GM12878 (cell line): Measurements from ENCODE around the gene ASCC3. TPM values are rescaled to one million over a fixed set of nuclear protein-coding genes. Genes with fewer than 3 reads are reported as not detected.

Source experiments
- ATAC-seq: fragments of 200-7000 bp; cut with Tn5 transposase; 3 replicates; pipeline ENCODE4 v1.9.1; 2020; ENCODE audit warnings: mild to moderate bottlenecking, moderate library complexity
- BruUV-seq: library from RNA; stranded (reverse); fragments of 400-500 nt; replicated peaks from 2 replicates; lab custom pipeline; 2021; lab: Mats Ljungman, UMichigan
- CTCF ChIA-PET: fragments of 300-600 bp; sonication (Branson Sonifier 250); formaldehyde crosslinking; extraction: SDS; loops from one replicate; lab custom pipeline; 2021; ENCODE audit warnings: inconsistent platforms; lab: Yijun Ruan, JAX
- POLR2A ChIA-PET: fragments of 350-600 bp; formaldehyde crosslinking; extraction: SDS; loops from one replicate; lab custom pipeline; 2021; ENCODE audit warnings: inconsistent platforms; lab: Charles Lee
- RAD21 ChIA-PET: fragments of 300-600 bp; sonication (Branson Sonifier 250); formaldehyde crosslinking; loops from one replicate; lab custom pipeline; 2023; ENCODE audit warnings: antibody characterized with exemption; ENCODE audit not compliant: unreplicated experiment; lab: Charles Lee
- SMC1A ChIA-PET: fragments of 300-600 bp; sonication (Branson Sonifier 250); formaldehyde crosslinking; loops from one replicate; lab custom pipeline; 2023; ENCODE audit not compliant: unreplicated experiment, uncharacterized antibody; lab: Charles Lee
- DNase-seq: peaks from one replicate; pipeline ENCODE4 v3.0.0-alpha.2; 2011; ENCODE audit warnings: low read depth, low spot score
- FAIRE-seq: peaks from 3 replicates; lab custom pipeline; 2011; peaks lifted over from hg19 to GRCh38; lab: Jason Lieb, UNC
- H2AFZ ChIP-seq: 2 replicates; pipeline ENCODE4 v1.6.0; 2011; ENCODE audit warnings: low read depth, low read length, control low read depth; ENCODE audit not compliant: control insufficient read depth
- H3K27ac ChIP-seq: 2 replicates; pipeline ENCODE4 v1.5.1; 2011; ENCODE audit warnings: control low read depth; ENCODE audit not compliant: control insufficient read depth, insufficient read depth
- H3K27me3 ChIP-seq, 2 experiments: replicated peaks in 1 of 2; 2 replicates each; pipeline versions ENCODE4 v1.6.0 to v1.6.1; 2011; ENCODE audit warnings: low read length in 1 of 2; ENCODE audit not compliant: control insufficient read depth in 2 of 2, insufficient read depth in 2 of 2
- H3K36me3 ChIP-seq, 2 experiments: 2 replicates each; pipeline ENCODE4 v1.5.1; 2011; ENCODE audit warnings: low read length in 1 of 2; ENCODE audit not compliant: control insufficient read depth in 2 of 2, insufficient read depth in 2 of 2
- H3K4me1 ChIP-seq: 2 replicates; pipeline ENCODE4 v1.6.1; 2011; ENCODE audit warnings: mild to moderate bottlenecking, low read length, moderate library complexity, mixed read lengths; ENCODE audit not compliant: control insufficient read depth, insufficient read depth
- H3K4me2 ChIP-seq: 2 replicates; pipeline ENCODE4 v1.6.0; 2011; ENCODE audit warnings: control low read depth; ENCODE audit not compliant: control insufficient read depth, insufficient read depth
- H3K4me3 ChIP-seq: fragments of 200-600 bp; sonication (generic); 2 replicates; pipeline ENCODE4 v1.5.1; 2016
- H3K79me2 ChIP-seq: 2 replicates; pipeline ENCODE4 v1.6.0; 2011; ENCODE audit warnings: low read length; ENCODE audit not compliant: control insufficient read depth, insufficient read depth
- H3K9ac ChIP-seq: 2 replicates; pipeline ENCODE4 v1.8.0; 2011; ENCODE audit warnings: low read length, control low read depth, mixed read lengths; ENCODE audit not compliant: control insufficient read depth, insufficient read depth
- H3K9me3 ChIP-seq: replicated peaks from 3 replicates; pipeline ENCODE4 v1.5.1; 2011; ENCODE audit warnings: mild to moderate bottlenecking, low read length; ENCODE audit not compliant: control insufficient read depth, insufficient read depth
- H4K20me1 ChIP-seq: 2 replicates; pipeline ENCODE4 v1.6.0; 2011; ENCODE audit not compliant: control insufficient read depth, insufficient read depth
- BACH1 ChIP-seq: fragments of 450-650 bp; IDR thresholded peaks from 2 replicates; pipeline ENCODE4 v1.6.1; 2017; ENCODE audit warnings: mild to moderate bottlenecking, borderline replicate concordance
- DPF2 ChIP-seq: fragments of 450-650 bp; IDR thresholded peaks from 2 replicates; pipeline ENCODE4 v1.6.1; 2017; ENCODE audit warnings: mild to moderate bottlenecking
- HCFC1 ChIP-seq: fragments of 150-350 bp; IDR thresholded peaks from 2 replicates; pipeline ENCODE4 v1.6.1; 2014; ENCODE audit warnings: low read length
- IRF4 ChIP-seq: IDR thresholded peaks from 2 replicates; pipeline ENCODE4 v1.6.1; 2011; ENCODE audit warnings: low read depth, low read length
- MEF2A ChIP-seq: IDR thresholded peaks from 2 replicates; pipeline ENCODE4 v1.6.1; 2011; ENCODE audit warnings: low read depth, mild to moderate bottlenecking, low read length, moderate library complexity; ENCODE audit not compliant: insufficient read depth
- NRF1 ChIP-seq: conservative IDR thresholded peaks from 2 replicates; pipeline ENCODE4 v1.6.1; 2011; ENCODE audit warnings: mild to moderate bottlenecking, low read depth, low read length, improper control_type of control experiment
- POU2F2 ChIP-seq: IDR thresholded peaks from 3 replicates; pipeline ENCODE4 v1.6.1; 2011; ENCODE audit warnings: low read depth, mild to moderate bottlenecking, low read length, borderline replicate concordance
- RUNX3 ChIP-seq: IDR thresholded peaks from 2 replicates; pipeline ENCODE4 v1.6.1; 2012; ENCODE audit warnings: low read length, inconsistent platforms
- YY1 ChIP-seq: IDR thresholded peaks from 2 replicates; pipeline ENCODE4 v1.6.1; 2011; ENCODE audit warnings: low read depth, mild to moderate bottlenecking, low read length
- ZNF274 ChIP-seq: IDR thresholded peaks from one replicate; pipeline ENCODE4 v1.8.0; 2011; ENCODE audit not compliant: insufficient read length, insufficient read depth
- WGBS: methylation state at CpG from one replicate; pipeline ENCODE4 v1.1.6; 2016; ENCODE audit warnings: low lambda C conversion rate; ENCODE audit not compliant: insufficient replicate concordance, insufficient coverage; ENCODE audit errors: missing lambda C conversion rate; 5-methylcytosine and 5-hydroxymethylcytosine counted together
- in situ Hi-C: fragments of 300-500 bp; cut with MboI; formaldehyde crosslinking; loops from 9 replicates; pipeline ENCODE4 v1.14.3; 2018; ENCODE audit warnings: mixed read lengths
- intact Hi-C: fragments of 100-400 bp; cut with micrococcal nuclease; formaldehyde crosslinking; loops from one replicate; pipeline ENCODE4 v1.14.2; 2022; ENCODE audit not compliant: unreplicated experiment
- polyA plus RNA-seq, 11 experiments: library from polyadenylated mRNA; depleted of rRNA in 4 of 11; unstranded in 6 of 11; stranded (reverse) in 5 of 11; fragments of >200 nt; fragmentation: Nextera tagmentation in 4 of 11; fragmentation: Illumina TruSeq in 1 of 11; extraction: Ambion mirVana in 4 of 11; extraction: Trizol in 1 of 11; gene quantifications; 1 replicate in 1 of 11; 2 replicates in 10 of 11; pipeline versions ENCODE4 v1.2.1 to v1.2.3, GENCODE V29; 2011 to 2016; ENCODE audit warnings: inconsistent platforms in 2 of 11, missing spikeins in 2 of 11, low read depth in 1 of 11
- total RNA-seq, 4 experiments: library from RNA; depleted of rRNA in 3 of 4; stranded (reverse); fragments of >200 nt in 3 of 4; fragmentation: Illumina TruSeq in 1 of 4; extraction: Trizol in 1 of 4; gene quantifications; 2 replicates each; pipeline versions ENCODE4 v1.2.1 to v1.2.3, GENCODE V29; 2013 to 2021
- TF ChIP-seq, protein P1 (sequence below): IDR thresholded peaks from 2 replicates; pipeline ENCODE4 v1.6.1; 2012; ENCODE audit warnings: low read depth, low read length, improper control_type of control experiment
- TF ChIP-seq, protein P2 (sequence below): IDR thresholded peaks from 2 replicates; pipeline ENCODE4 v1.6.1; 2012; ENCODE audit warnings: low read depth, low read length, improper control_type of control experiment
- TF ChIP-seq, protein P3 (sequence below): fragments of 450-650 bp; formaldehyde crosslinking; IDR thresholded peaks from 2 replicates; pipeline ENCODE4 v1.4.0; 2022; ENCODE audit warnings: mild to moderate bottlenecking, moderate library complexity
- TF ChIP-seq, protein P4 (sequence below): fragments of 450-650 bp; IDR thresholded peaks from 2 replicates; pipeline ENCODE4 v1.6.1; 2017; ENCODE audit warnings: low read depth, mild to moderate bottlenecking, moderate library complexity

ASCC3 gene
- total and polyA plus RNA-seq, 10 of the 15 experiments (the other 5 are each of a cell fraction or from before 2014, with no cell fraction given): 19.9 to 76.2 (median 55.9) TPM

DNA sequence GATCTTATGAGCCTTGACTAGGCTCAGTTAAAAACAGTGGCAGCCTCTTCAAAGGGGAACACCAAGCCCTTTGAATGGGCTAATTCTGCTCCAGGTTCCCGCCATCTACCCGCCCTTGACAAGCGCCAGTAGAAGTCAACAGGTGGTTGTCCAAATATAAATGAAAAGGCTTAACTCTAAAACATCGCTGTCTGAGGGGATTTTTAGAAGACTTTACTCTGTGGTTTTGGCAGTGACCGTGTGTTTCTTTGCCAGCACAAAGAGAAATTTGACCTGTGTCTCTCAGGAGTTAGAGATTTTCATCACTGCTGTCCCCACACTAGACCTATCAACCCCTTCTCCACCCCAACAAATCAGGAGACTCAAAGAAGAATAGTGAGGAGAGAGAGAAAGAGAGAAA lies 396.7 kb downstream of the ASCC3 start:
- intact Hi-C loops: no loop called here
- 0% methylated on average over 5 of the region's 5 CpGs for WGBS
- POLR2A ChIA-PET: no interaction called here

More for the DNA sequence above, 396.7 kb downstream of the ASCC3 start:
- Histone ChIP-seq H3K4me1 (no peaks in the 10 kb centered on the region), H3K4me2 (peak overlapping the region; percentile 34), H3K9ac (no peak overlapping the region), H2AFZ (peak overlapping the region; percentile 49), H3K9me3 (no peaks in the 10 kb centered on the region), H3K36me3 (no peaks in the 10 kb centered on the region), H3K79me2 (no peaks in the 10 kb centered on the region), H3K27ac (no peak overlapping the region), H3K4me3 (no peak overlapping the region; the same call in 1 of the 2 replicates), H4K20me1 (no peaks in the 10 kb centered on the region), H3K27me3 (no peaks in the 10 kb centered on the region)
- ATAC-seq (peak; percentile 63), DNase-seq (peak; percentile 20), FAIRE-seq (no peak)
- 0 out of 2 replicates have a peak, but pooled peaks have one; percentile 25 for TF ChIP-seq MEF2A
- no peak for TF ChIP-seq IRF4
- 0 out of 2 replicates have a peak, but pooled peaks have one; percentile 37 for TF ChIP-seq DPF2
- TF ChIP-seq BACH1: no peak
- TF ChIP-seq HCFC1: no peak
- TF ChIP-seq, protein P1, sequence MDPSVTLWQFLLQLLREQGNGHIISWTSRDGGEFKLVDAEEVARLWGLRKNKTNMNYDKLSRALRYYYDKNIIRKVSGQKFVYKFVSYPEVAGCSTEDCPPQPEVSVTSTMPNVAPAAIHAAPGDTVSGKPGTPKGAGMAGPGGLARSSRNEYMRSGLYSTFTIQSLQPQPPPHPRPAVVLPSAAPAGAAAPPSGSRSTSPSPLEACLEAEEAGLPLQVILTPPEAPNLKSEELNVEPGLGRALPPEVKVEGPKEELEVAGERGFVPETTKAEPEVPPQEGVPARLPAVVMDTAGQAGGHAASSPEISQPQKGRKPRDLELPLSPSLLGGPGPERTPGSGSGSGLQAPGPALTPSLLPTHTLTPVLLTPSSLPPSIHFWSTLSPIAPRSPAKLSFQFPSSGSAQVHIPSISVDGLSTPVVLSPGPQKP: no peak
- TF ChIP-seq, protein P2, sequence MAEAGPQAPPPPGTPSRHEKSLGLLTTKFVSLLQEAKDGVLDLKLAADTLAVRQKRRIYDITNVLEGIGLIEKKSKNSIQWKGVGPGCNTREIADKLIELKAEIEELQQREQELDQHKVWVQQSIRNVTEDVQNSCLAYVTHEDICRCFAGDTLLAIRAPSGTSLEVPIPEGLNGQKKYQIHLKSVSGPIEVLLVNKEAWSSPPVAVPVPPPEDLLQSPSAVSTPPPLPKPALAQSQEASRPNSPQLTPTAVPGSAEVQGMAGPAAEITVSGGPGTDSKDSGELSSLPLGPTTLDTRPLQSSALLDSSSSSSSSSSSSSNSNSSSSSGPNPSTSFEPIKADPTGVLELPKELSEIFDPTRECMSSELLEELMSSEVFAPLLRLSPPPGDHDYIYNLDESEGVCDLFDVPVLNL: 0 out of 2 replicates have a peak, but pooled peaks have one; percentile 46
- TF ChIP-seq ZNF274: no peak
- TF ChIP-seq, protein P3, sequence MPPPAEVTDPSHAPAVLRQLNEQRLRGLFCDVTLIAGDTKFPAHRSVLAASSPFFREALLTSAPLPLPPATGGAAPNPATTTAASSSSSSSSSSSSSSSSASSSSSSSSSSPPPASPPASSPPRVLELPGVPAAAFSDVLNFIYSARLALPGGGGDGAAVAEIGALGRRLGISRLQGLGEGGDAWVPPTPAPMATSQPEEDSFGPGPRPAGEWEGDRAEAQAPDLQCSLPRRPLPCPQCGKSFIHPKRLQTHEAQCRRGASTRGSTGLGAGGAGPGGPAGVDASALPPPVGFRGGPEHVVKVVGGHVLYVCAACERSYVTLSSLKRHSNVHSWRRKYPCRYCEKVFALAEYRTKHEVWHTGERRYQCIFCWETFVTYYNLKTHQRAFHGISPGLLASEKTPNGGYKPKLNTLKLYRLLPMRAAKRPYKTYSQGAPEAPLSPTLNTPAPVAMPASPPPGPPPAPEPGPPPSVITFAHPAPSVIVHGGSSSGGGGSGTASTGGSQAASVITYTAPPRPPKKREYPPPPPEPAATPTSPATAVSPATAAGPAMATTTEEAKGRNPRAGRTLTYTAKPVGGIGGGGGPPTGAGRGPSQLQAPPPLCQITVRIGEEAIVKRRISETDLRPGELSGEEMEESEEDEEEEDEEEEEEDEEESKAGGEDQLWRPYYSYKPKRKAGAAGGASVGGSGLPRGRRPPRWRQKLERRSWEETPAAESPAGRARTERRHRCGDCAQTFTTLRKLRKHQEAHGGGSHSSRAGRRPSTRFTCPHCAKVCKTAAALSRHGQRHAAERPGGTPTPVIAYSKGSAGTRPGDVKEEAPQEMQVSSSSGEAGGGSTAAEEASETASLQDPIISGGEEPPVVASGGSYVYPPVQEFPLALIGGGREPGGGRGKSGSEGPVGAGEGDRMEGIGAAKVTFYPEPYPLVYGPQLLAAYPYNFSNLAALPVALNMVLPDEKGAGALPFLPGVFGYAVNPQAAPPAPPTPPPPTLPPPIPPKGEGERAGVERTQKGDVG: no peak
- no peak for TF ChIP-seq POU2F2
- 0 out of 2 replicates have a peak, but pooled peaks have one; percentile 15 for TF ChIP-seq YY1
- TF ChIP-seq, protein P4, sequence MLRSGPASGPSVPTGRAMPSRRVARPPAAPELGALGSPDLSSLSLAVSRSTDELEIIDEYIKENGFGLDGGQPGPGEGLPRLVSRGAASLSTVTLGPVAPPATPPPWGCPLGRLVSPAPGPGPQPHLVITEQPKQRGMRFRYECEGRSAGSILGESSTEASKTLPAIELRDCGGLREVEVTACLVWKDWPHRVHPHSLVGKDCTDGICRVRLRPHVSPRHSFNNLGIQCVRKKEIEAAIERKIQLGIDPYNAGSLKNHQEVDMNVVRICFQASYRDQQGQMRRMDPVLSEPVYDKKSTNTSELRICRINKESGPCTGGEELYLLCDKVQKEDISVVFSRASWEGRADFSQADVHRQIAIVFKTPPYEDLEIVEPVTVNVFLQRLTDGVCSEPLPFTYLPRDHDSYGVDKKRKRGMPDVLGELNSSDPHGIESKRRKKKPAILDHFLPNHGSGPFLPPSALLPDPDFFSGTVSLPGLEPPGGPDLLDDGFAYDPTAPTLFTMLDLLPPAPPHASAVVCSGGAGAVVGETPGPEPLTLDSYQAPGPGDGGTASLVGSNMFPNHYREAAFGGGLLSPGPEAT: 0 out of 2 replicates have a peak, but pooled peaks have one; percentile 45
- TF ChIP-seq NRF1: no peak
- peak; percentile 76 for TF ChIP-seq RUNX3
- ChIA-PET RAD21 (no interaction called here), SMC1A (no interaction called here), CTCF (no interaction called here)
- in situ Hi-C loops: loop anchor here (5.0 kb wide), 1 partner anchor 482 kb away; no protein-coding TSS in a partner anchor
- no TSS peak for BruUV-seq
